ENCODE measurements around the gene FABP7. TPM values are rescaled to one million over a fixed set of nuclear protein-coding genes. Genes with fewer than 3 reads are reported as not detected.

The FABP7 gene
- total RNA-seq, 3 donors from 2014 or later (not counting 1 experiment from before 2014, with no cell fraction given), result not detected

- peaks cover 6 to 8% of the 10 kb centered on the region in 2 donors for H3K27me3 Mint-ChIP-seq (ENCODE audit: low read depth in 2 of 2)
- WGBS (ENCODE audit: insufficient coverage), result 77% methylated on average over 4 of the region's 5 CpGs
Measured at GRCh38 chr6:122825163-122825562, 45.6 kb downstream of the FABP7 start.

DNA sequence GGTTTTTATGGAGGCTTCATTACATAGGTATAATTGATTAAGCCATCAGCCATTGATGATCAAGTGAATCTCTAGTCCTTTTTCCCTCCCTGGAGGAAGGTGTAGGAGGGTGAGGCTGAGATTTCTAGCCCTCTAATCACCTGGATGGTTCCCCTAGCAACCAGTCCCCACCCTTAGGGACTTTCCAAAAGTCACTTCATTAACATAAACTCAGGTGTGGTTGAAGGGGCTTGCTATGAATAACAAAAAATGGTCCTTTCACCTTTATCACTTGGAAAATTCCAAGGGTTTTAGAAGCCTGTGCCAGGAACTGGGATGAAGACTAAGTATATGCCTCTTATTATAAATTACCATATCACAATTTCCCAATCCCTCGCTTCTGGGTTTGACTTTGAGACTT lies 49.9 kb downstream of the FABP7 start:
- Mint-ChIP-seq H3K4me3 (no peak overlapping the region), H3K27ac (no peak overlapping the region), H3K9me3 (no peaks in the 10 kb centered on the region), H3K27me3 (ENCODE audit: low read depth in 2 of 2) (peaks cover 13 to 16% of the 10 kb centered on the region in 2 donors), H3K36me3 (no peaks in the 10 kb centered on the region), H3K4me1 (no peaks in the 10 kb centered on the region)
- H3K36me3 ChIP-seq (ENCODE audit: control insufficient read depth, insufficient read depth, low read length), result no peaks in the 10 kb centered on the region
- H3K9me3 ChIP-seq (ENCODE audit: control insufficient read depth, insufficient read depth, low read length), result no peaks in the 10 kb centered on the region
- H3K27me3 ChIP-seq (ENCODE audit: control insufficient read depth, insufficient read depth, low read length), result no peaks in the 10 kb centered on the region
- H3K4me3 ChIP-seq (ENCODE audit: low read length), result no peak overlapping the region
- no peak overlapping the region for H3K27ac ChIP-seq (ENCODE audit: low read length)
- ATAC-seq (no peak), DNase-seq (no peak)
- intact Hi-C loops (cut with micrococcal nuclease), result no loop called here
- WGBS (ENCODE audit: insufficient coverage), result no CpG with 5 or more reads among the region's 1 CpG
- TF ChIP-seq CTCF (IDR thresholded peaks at IDR 0.05), result no peak
- no peaks in the 10 kb centered on the region for H3K4me1 ChIP-seq (ENCODE audit: control insufficient read depth, insufficient read depth, low read length)

More at GRCh38 chr6:122825163-122825562, 45.6 kb downstream of the FABP7 start:
- Histone ChIP-seq H3K4me1 (ENCODE audit: control insufficient read depth, insufficient read depth, low read length) (no peaks in the 10 kb centered on the region), H3K4me3 (ENCODE audit: low read length) (no peak overlapping the region), H3K27me3 (ENCODE audit: control insufficient read depth, insufficient read depth, low read length) (no peaks in the 10 kb centered on the region), H3K9me3 (ENCODE audit: control insufficient read depth, insufficient read depth, low read length) (no peaks in the 10 kb centered on the region), H3K27ac (ENCODE audit: low read length) (no peak overlapping the region), H3K36me3 (ENCODE audit: control insufficient read depth, insufficient read depth, low read length) (no peaks in the 10 kb centered on the region)
- Mint-ChIP-seq H3K36me3 (no peaks in the 10 kb centered on the region), H3K27ac (no peak overlapping the region), H3K9me3 (no peaks in the 10 kb centered on the region), H3K4me1 (no peaks in the 10 kb centered on the region), H3K4me3 (no peak overlapping the region)
- intact Hi-C loops (cut with micrococcal nuclease), result no loop called here
- TF ChIP-seq CTCF (IDR thresholded peaks at IDR 0.05), result no peak
- no peak for ATAC-seq
- DNase-seq, result no peak

DNA sequence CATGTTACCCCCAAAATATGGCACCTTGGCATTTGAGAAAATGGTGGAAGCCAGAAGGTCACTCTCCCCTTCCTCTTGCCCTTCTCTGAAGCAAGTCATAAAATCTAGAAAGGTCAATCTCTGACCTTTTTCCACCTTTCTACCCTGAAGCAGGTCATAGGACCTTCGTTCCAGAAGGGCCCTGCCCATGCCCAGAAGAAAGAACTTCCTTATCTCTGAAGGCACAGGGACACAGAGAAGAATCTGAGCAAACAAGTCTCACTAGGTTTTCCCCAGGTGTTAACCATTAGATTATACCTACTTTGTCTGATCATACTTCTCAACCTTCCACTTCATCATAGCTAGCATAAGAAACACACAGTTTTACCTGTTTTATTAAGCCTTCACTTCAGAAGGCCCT lies 52.0 kb downstream of the FABP7 start:
- Histone ChIP-seq H3K9me3 (ENCODE audit: control insufficient read depth, insufficient read depth, low read length) (no peaks in the 10 kb centered on the region), H3K4me3 (ENCODE audit: low read length) (no peak overlapping the region), H3K27me3 (ENCODE audit: control insufficient read depth, insufficient read depth, low read length) (no peaks in the 10 kb centered on the region), H3K4me1 (ENCODE audit: control insufficient read depth, insufficient read depth, low read length) (no peaks in the 10 kb centered on the region), H3K36me3 (ENCODE audit: control insufficient read depth, insufficient read depth, low read length) (no peaks in the 10 kb centered on the region), H3K27ac (ENCODE audit: low read length) (no peak overlapping the region)
- intact Hi-C loops (cut with micrococcal nuclease), result no loop called here
- no peaks in the 10 kb centered on the region for H3K4me1 Mint-ChIP-seq
- H3K9me3 Mint-ChIP-seq, result no peaks in the 10 kb centered on the region
- H3K4me3 Mint-ChIP-seq, result no peak overlapping the region
- no peak for DNase-seq
- WGBS (ENCODE audit: insufficient coverage), result 43% methylated on average over 1 of the region's 1 CpG
- peaks cover 13 to 15% of the 10 kb centered on the region in 2 donors for H3K27me3 Mint-ChIP-seq (ENCODE audit: low read depth in 2 of 2)
- no peak for TF ChIP-seq CTCF (IDR thresholded peaks at IDR 0.05)
- H3K27ac Mint-ChIP-seq, result no peak overlapping the region
- ATAC-seq, result no peak
- no peaks in the 10 kb centered on the region for H3K36me3 Mint-ChIP-seq

GRCh38 chr6:122832459-122832858 lies 52.9 kb downstream of the FABP7 start:
- Histone ChIP-seq H3K27me3 (ENCODE audit: control insufficient read depth, insufficient read depth, low read length) (no peaks in the 10 kb centered on the region), H3K36me3 (ENCODE audit: control insufficient read depth, insufficient read depth, low read length) (no peaks in the 10 kb centered on the region), H3K4me1 (ENCODE audit: control insufficient read depth, insufficient read depth, low read length) (no peaks in the 10 kb centered on the region), H3K4me3 (ENCODE audit: low read length) (no peak overlapping the region), H3K9me3 (ENCODE audit: control insufficient read depth, insufficient read depth, low read length) (no peaks in the 10 kb centered on the region), H3K27ac (ENCODE audit: low read length) (no peak overlapping the region)
- intact Hi-C loops (cut with micrococcal nuclease), result no loop called here
- Mint-ChIP-seq H3K4me1 (no peaks in the 10 kb centered on the region), H3K27me3 (ENCODE audit: low read depth in 2 of 2) (peaks cover 13 to 15% of the 10 kb centered on the region in 2 donors), H3K36me3 (no peaks in the 10 kb centered on the region), H3K27ac (no peak overlapping the region), H3K4me3 (no peak overlapping the region), H3K9me3 (no peaks in the 10 kb centered on the region)
- WGBS (ENCODE audit: insufficient coverage), result 84% methylated on average over 2 of the region's 3 CpGs
- TF ChIP-seq CTCF (IDR thresholded peaks at IDR 0.05), result no peak
- DNase-seq (no peak), ATAC-seq (no peak)
